A549 (cell line): ENCODE data around the gene ORAI1. TPM values are rescaled to one million over a fixed set of nuclear protein-coding genes. Genes with fewer than 3 reads are reported as not detected.
"Not testable (repeated sequence)": the region's sequence is repeated elsewhere in the genome, so short reads cannot be mapped to it uniquely, and the experiment has no call there.

Source experiments
- ATAC-seq, 2 experiments: fragments of 200-7000 bp in 1 of 2; fragments of >200 bp in 1 of 2; cut with Nextera tagmentation in 1 of 2; cut with Tn5 transposase in 1 of 2; 3 replicates each; pipeline versions ENCODE4 v1.8.0 to v1.9.1; 2018 to 2020; ENCODE audit warnings: mild to moderate bottlenecking in 1 of 2, moderate library complexity in 1 of 2
- CTCF ChIA-PET: fragments of 300-600 bp; sonication (Branson Sonifier 250); formaldehyde crosslinking; extraction: SDS; loops from one replicate; lab custom pipeline; 2021; ENCODE audit warnings: antibody characterized with exemption, inconsistent platforms; lab: Yijun Ruan, JAX
- POLR2A ChIA-PET: fragments of 350-600 bp; formaldehyde crosslinking; extraction: SDS; loops from one replicate; lab custom pipeline; 2021; ENCODE audit warnings: antibody characterized with exemption, inconsistent platforms; lab: Yijun Ruan, JAX
- DNase-seq, 2 experiments: peaks; one replicate each; pipeline versions ENCODE4 v3.0.0 to v3.0.0-alpha.2; 2011 to 2016; ENCODE audit warnings: low read depth in 1 of 2, low spot score in 1 of 2
- FAIRE-seq: peaks from 2 replicates; lab custom pipeline; 2011; peaks lifted over from hg19 to GRCh38; lab: Jason Lieb, UNC
- H3K27ac ChIP-seq, 2 experiments: fragments of >200 bp; sonication (Bioruptor Twin); formaldehyde crosslinking; 3 replicates each; pipeline ENCODE4 v1.5.1; 2016 to 2017
- H3K4me1 ChIP-seq: fragments of >200 bp; sonication (Bioruptor Twin); formaldehyde crosslinking; 3 replicates; pipeline ENCODE4 v1.6.1; 2016
- H3K4me2 ChIP-seq: fragments of >200 bp; sonication (Bioruptor Twin); formaldehyde crosslinking; 3 replicates; pipeline ENCODE4 v1.6.1; 2016
- H3K4me3 ChIP-seq: fragments of >200 bp; sonication (Bioruptor Twin); formaldehyde crosslinking; 3 replicates; pipeline ENCODE4 v1.5.1; 2016
- H3K9me3 ChIP-seq: fragments of >200 bp; sonication (Bioruptor Twin); formaldehyde crosslinking; 3 replicates; pipeline ENCODE4 v1.6.1; 2016
- BCL3 ChIP-seq: fragments of >200 bp; sonication (Bioruptor Twin); formaldehyde crosslinking; IDR thresholded peaks from 3 replicates; pipeline ENCODE4 v1.6.1; 2016
- FOSB ChIP-seq: fragments of 250-450 bp; sonication (Bioruptor Pico); IDR thresholded peaks from 2 replicates; pipeline ENCODE4 v1.5.0; 2020; ENCODE audit warnings: mild to moderate bottlenecking, moderate library complexity
- FOSL2 ChIP-seq, 2 experiments: fragments of 450-650 bp in 1 of 2; fragments of >200 bp in 1 of 2; sonication (Bioruptor Twin) in 1 of 2; formaldehyde crosslinking; IDR thresholded peaks; 2 replicates each; pipeline versions ENCODE4 v1.5.0 to v1.6.1; 2016 to 2020; ENCODE audit warnings: mild to moderate bottlenecking in 1 of 2, moderate library complexity in 1 of 2
- GATA3 ChIP-seq: IDR thresholded peaks from 2 replicates; pipeline ENCODE4 v1.6.1; 2012; ENCODE audit warnings: borderline replicate concordance
- HDAC2 ChIP-seq: fragments of 200-600 bp; sonication (generic); IDR thresholded peaks from 2 replicates; pipeline ENCODE4 v1.6.1; 2016
- HOXB13 ChIP-seq: fragments of 250-450 bp; sonication (Bioruptor Pico); IDR thresholded peaks from 2 replicates; pipeline ENCODE4 v1.5.0; 2020; ENCODE audit warnings: low read depth, mild to moderate bottlenecking, moderate library complexity
- HOXB5 ChIP-seq: fragments of 250-450 bp; sonication (Bioruptor Pico); IDR thresholded peaks from 2 replicates; pipeline ENCODE4 v1.5.0; 2020; ENCODE audit warnings: mild to moderate bottlenecking, moderate library complexity
- JUNB ChIP-seq: fragments of >200 bp; sonication (Bioruptor Twin); formaldehyde crosslinking; IDR thresholded peaks from 2 replicates; pipeline ENCODE4 v1.6.1; 2016
- KDM1A ChIP-seq: fragments of 200-600 bp; sonication (generic); IDR thresholded peaks from 2 replicates; pipeline ENCODE4 v1.6.1; 2016; ENCODE audit warnings: low read depth, mild to moderate bottlenecking
- KDM5A ChIP-seq: fragments of 200-600 bp; sonication (generic); IDR thresholded peaks from 2 replicates; pipeline ENCODE4 v1.6.1; 2016; ENCODE audit warnings: antibody characterized with exemption, mild to moderate bottlenecking
- MAFK ChIP-seq: fragments of 450-650 bp; IDR thresholded peaks from 2 replicates; pipeline ENCODE4 v1.6.1; 2014; ENCODE audit not compliant: partially characterized antibody
- MYC ChIP-seq: IDR thresholded peaks from 2 replicates; pipeline ENCODE4 v1.6.1; 2012; ENCODE audit warnings: mild to moderate bottlenecking, inconsistent platforms, low read length, improper control_type of control experiment, borderline replicate concordance
- PBX3 ChIP-seq: IDR thresholded peaks from 2 replicates; pipeline ENCODE4 v1.6.1; 2012
- RARB ChIP-seq: fragments of 250-450 bp; sonication (Bioruptor Pico); IDR thresholded peaks from 2 replicates; pipeline ENCODE4 v1.8.0; 2021; ENCODE audit warnings: mild to moderate bottlenecking, moderate library complexity
- RCOR1 ChIP-seq: fragments of 150-350 bp; IDR thresholded peaks from 2 replicates; pipeline ENCODE4 v1.6.1; 2014; ENCODE audit warnings: antibody characterized with exemption, low read length, low read depth
- RFX5 ChIP-seq: fragments of 450-650 bp; IDR thresholded peaks from 2 replicates; pipeline ENCODE4 v1.7.1; 2014; ENCODE audit warnings: antibody characterized with exemption, mild to moderate bottlenecking, moderate library complexity
- SREBF2 ChIP-seq: fragments of 450-650 bp; IDR thresholded peaks from 2 replicates; pipeline ENCODE4 v1.6.1; 2014; ENCODE audit warnings: mild to moderate bottlenecking, moderate library complexity
- WGBS: methylation state at CpG from one replicate; pipeline ENCODE4 v1.1.6; 2017; ENCODE audit errors: missing lambda C conversion rate; 5-methylcytosine and 5-hydroxymethylcytosine counted together
- polyA plus RNA-seq, 4 experiments: library from polyadenylated mRNA; depleted of rRNA in 3 of 4; stranded (reverse); fragments of >200 nt; fragmentation: RNase III in 1 of 4; extraction: RNeasy Plus Mini Kit Qiagen cat#74134 plus additional on column Dnase treatment in 1 of 4; gene quantifications; 2 replicates in 3 of 4; 3 replicates in 1 of 4; pipeline ENCODE4 v1.2.3, GENCODE V29; 2011 to 2017
- TF ChIP-seq, protein P1 (sequence below): fragments of 150-350 bp; IDR thresholded peaks from 2 replicates; pipeline ENCODE4 v1.6.1; 2014; ENCODE audit warnings: low read depth, mild to moderate bottlenecking, low read length
- TF ChIP-seq, protein P2 (sequence below): fragments of >200 bp; sonication (Bioruptor Twin); formaldehyde crosslinking; IDR thresholded peaks from 3 replicates; pipeline ENCODE4 v1.5.1; 2016

The ORAI1 gene
- polyA plus RNA-seq, 2 of the 4 experiments (the other 2 are of a cell fraction): 18.7 to 22.1 TPM

DNA sequence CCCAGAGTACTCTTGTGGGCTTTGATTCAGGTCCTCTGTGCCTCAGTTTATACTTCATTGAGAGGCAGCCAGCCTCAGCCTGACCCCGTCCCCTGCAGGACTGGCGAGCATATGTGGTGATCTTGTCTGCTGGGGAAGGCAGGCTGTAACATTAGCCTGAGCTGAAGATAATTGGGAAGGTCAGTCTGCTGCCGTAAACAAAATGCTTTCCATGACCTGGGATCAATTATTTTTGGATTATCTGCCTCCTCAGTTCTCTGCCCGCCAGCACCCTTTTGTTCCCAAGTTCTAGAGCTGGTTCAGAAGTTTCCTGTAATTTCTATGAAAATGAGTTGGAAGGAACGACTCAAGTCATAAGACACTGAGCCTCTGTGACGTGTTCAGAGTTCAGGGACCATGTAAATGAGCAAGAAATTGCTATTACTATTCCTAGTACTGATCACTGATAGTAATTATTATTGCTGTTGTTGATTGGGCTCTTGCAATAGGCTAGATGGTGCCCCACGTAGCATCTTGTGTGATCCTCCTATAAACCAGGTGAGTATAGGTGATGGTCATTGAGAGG lies 4.5 kb downstream of the ORAI1 start:
- H3K27ac ChIP-seq: no peak overlapping the region; a peak in 1 of 6 replicates
- peaks cover 36% of the 10 kb centered on the region for H3K4me1 ChIP-seq
- DNase-seq (no peak), FAIRE-seq (no peak), ATAC-seq (no peak)
- WGBS: 95% methylated on average over 7 of the region's 7 CpGs
- H3K4me3 ChIP-seq: no peak overlapping the region
- no peak overlapping the region for H3K4me2 ChIP-seq
- TF ChIP-seq JUNB: no peak
- no peak for TF ChIP-seq SREBF2
- TF ChIP-seq FOSL2 (IDR thresholded peaks at IDR 0.05): no peak
- TF ChIP-seq FOSL2 (CRISPR knock-in tag; IDR thresholded peaks at IDR 0.05): no peak
- no peak for TF ChIP-seq GATA3
- TF ChIP-seq RARB (CRISPR knock-in tag): no peak
- no peak for TF ChIP-seq HOXB13 (CRISPR knock-in tag)
- TF ChIP-seq MYC: no peak
- no peak for TF ChIP-seq FOSB (CRISPR knock-in tag)
- no peak for TF ChIP-seq HDAC2
- ChIA-PET POLR2A (interaction anchor here (0.7 kb wide), 1 partner anchor 23 kb away, joined by 3 read pairs; no protein-coding TSS in a partner anchor), CTCF (interaction anchor here (0.7 to 2.1 kb wide), 6 partner anchors 11 to 130 kb away, joined by 4 to 9 read pairs (median 6); partner anchors contain the start of gene MORN3)
- H3K9me3 ChIP-seq: no peaks in the 10 kb centered on the region

DNA sequence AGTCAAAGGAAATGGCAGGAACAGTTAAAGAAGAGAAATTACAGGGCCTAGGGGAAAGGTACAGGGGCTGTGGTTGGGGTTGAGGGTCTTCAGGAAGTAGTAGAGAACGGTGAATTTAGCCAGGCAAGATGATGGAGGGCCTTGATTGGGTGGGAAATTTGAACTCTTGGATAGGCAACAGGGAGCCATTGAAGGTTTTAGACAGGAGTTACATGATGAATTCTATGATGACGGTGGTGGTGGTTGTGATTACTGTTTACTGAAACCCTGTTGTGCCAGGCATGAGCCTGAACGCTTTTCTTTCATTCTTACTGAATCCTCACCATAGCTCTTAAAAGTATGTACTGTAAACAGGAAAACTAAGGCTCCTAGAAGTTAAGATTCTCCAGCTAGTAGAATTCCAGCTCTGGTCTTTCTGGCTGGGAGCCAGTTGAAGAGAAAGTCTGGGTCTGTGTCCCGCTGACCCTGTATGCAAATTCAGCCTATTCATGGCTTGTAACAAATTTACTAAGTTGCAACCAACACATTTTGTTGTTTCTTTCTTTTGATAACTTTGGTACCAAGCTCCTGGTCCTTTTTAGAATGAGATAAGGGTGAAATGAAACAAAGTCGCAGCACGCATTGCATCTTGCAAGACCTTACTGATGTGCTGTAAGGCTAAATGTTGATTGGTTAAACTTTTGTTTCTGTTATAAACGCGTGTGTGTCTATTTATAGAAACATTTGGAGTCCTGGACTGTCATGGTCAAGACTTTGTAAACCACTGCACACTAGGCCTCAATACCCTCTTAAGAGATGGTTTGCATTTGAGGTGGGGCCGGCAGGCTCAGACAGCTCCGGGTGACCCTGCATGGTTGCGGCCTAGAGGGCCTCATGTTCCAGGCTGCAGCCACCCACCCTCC lies 6.0 kb downstream of the ORAI1 start:
- WGBS: 80% methylated on average over 11 of the region's 11 CpGs
- no peak for TF ChIP-seq MAFK
- TF ChIP-seq BCL3: no peak
- no peak for TF ChIP-seq RCOR1
- peak; percentile 27; the same call in 1 of the 2 replicates for TF ChIP-seq KDM1A
- no peak for TF ChIP-seq HOXB5
- TF ChIP-seq, protein P1, sequence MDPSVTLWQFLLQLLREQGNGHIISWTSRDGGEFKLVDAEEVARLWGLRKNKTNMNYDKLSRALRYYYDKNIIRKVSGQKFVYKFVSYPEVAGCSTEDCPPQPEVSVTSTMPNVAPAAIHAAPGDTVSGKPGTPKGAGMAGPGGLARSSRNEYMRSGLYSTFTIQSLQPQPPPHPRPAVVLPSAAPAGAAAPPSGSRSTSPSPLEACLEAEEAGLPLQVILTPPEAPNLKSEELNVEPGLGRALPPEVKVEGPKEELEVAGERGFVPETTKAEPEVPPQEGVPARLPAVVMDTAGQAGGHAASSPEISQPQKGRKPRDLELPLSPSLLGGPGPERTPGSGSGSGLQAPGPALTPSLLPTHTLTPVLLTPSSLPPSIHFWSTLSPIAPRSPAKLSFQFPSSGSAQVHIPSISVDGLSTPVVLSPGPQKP: no peak
- Histone ChIP-seq H3K4me2 (no peak overlapping the region), H3K9me3 (no peaks in the 10 kb centered on the region), H3K4me1 (peaks cover 36% of the 10 kb centered on the region), H3K4me3 (no peak overlapping the region), H3K27ac (no peak overlapping the region)
- DNase-seq: no peak
- ATAC-seq: no peak
- ChIA-PET POLR2A (no interaction called here), CTCF (interaction anchor here (0.6 to 2.2 kb wide), 6 partner anchors 9 to 129 kb away, joined by 3 to 9 read pairs (median 3); no protein-coding TSS in a partner anchor)
- no peak for FAIRE-seq

- FAIRE-seq, DNase-seq, H3K27ac ChIP-seq, H3K4me2 ChIP-seq, H3K9me3 ChIP-seq, POLR2A ChIA-PET, H3K4me3 ChIP-seq, ATAC-seq: not testable (repeated sequence)
- peaks cover 22% of the 10 kb centered on the region for H3K4me1 ChIP-seq
- WGBS: 93% methylated on average over 6 of the region's 11 CpGs
- CTCF ChIA-PET: interaction anchor here (0.8 to 2.2 kb wide), 2 partner anchors 9 to 81 kb away, joined by 3 to 9 read pairs; no protein-coding TSS in a partner anchor
Measured at GRCh38 chr12:121633833-121634196, 7.5 kb downstream of the ORAI1 start.

- ChIA-PET CTCF (interaction anchor here (1.5 to 5.7 kb wide), 4 partner anchors 9 to 135 kb away, joined by 5 to 32 read pairs (median 11); partner anchors contain the start of gene ORAI1), POLR2A (interaction anchor here (0.5 to 1.9 kb wide), 2 partner anchors 8 to 66 kb away, joined by 3 to 6 read pairs; partner anchors contain the start of gene ORAI1)
- H3K9me3 ChIP-seq: no peaks in the 10 kb centered on the region
- DNase-seq (no peak), FAIRE-seq (no peak), ATAC-seq (peak; percentile 20 to 28; a peak in 2 of 6 replicates)
- H3K27ac ChIP-seq: no peak overlapping the region
- no peak overlapping the region for H3K4me2 ChIP-seq
- 97% methylated on average over 13 of the region's 13 CpGs for WGBS
- peaks cover 12% of the 10 kb centered on the region for H3K4me1 ChIP-seq
- no peak overlapping the region for H3K4me3 ChIP-seq
- TF ChIP-seq PBX3 (no peak), GATA3 (no peak), RFX5 (no peak), KDM5A (no peak)
- TF ChIP-seq, protein P2, sequence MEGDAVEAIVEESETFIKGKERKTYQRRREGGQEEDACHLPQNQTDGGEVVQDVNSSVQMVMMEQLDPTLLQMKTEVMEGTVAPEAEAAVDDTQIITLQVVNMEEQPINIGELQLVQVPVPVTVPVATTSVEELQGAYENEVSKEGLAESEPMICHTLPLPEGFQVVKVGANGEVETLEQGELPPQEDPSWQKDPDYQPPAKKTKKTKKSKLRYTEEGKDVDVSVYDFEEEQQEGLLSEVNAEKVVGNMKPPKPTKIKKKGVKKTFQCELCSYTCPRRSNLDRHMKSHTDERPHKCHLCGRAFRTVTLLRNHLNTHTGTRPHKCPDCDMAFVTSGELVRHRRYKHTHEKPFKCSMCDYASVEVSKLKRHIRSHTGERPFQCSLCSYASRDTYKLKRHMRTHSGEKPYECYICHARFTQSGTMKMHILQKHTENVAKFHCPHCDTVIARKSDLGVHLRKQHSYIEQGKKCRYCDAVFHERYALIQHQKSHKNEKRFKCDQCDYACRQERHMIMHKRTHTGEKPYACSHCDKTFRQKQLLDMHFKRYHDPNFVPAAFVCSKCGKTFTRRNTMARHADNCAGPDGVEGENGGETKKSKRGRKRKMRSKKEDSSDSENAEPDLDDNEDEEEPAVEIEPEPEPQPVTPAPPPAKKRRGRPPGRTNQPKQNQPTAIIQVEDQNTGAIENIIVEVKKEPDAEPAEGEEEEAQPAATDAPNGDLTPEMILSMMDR: no peak
- TF ChIP-seq, protein P1: no peak
Measured at GRCh38 chr12:121634836-121635235, 8.5 kb downstream of the ORAI1 start.
